HepG2 (cell line): ENCODE measurements around the gene SPHK2. TPM values are rescaled to one million over a fixed set of nuclear protein-coding genes. Genes with fewer than 3 reads are reported as not detected.

Experiments
- AHDC1 ChIP-seq: sonication (generic); formaldehyde crosslinking; IDR thresholded peaks from 2 replicates; pipeline ENCODE4 v1.5.1; 2020; ENCODE audit warnings: mild to moderate bottlenecking, missing genetic modification reagents, borderline replicate concordance
- GRHL1 ChIP-seq: sonication (generic); formaldehyde crosslinking; conservative IDR thresholded peaks from 2 replicates; pipeline ENCODE4 v1.8.0; 2022; ENCODE audit warnings: missing genetic modification reagents
- KLF12 ChIP-seq: sonication (generic); formaldehyde crosslinking; IDR thresholded peaks from 2 replicates; pipeline ENCODE4 v1.4.0; 2020; ENCODE audit warnings: missing genetic modification reagents, borderline replicate concordance
- MATR3 ChIP-seq: sonication (generic); formaldehyde crosslinking; IDR thresholded peaks from 2 replicates; pipeline ENCODE4 v1.4.0; 2020; ENCODE audit warnings: missing genetic modification reagents
- MNT ChIP-seq: fragments of 450-650 bp; IDR thresholded peaks from 2 replicates; pipeline ENCODE4 v1.6.1; 2016
- ZBTB26 ChIP-seq: IDR thresholded peaks from 2 replicates; pipeline ENCODE4 v1.6.1; 2016; ENCODE audit warnings: missing compliant biosample characterization, missing genetic modification reagents, borderline replicate concordance
- polyA plus RNA-seq, 8 experiments: library from polyadenylated mRNA; depleted of rRNA in 3 of 8; stranded (reverse) in 7 of 8; unstranded in 1 of 8; fragments of >200 nt; fragmentation: Illumina TruSeq in 4 of 8; extraction: Trizol in 4 of 8; gene quantifications; 2 replicates each; pipeline versions ENCODE4 v1.2.1 to v1.2.3, GENCODE V29; 2011 to 2016; ENCODE audit warnings: low read depth in 4 of 8, missing spikeins in 1 of 8, mixed read lengths in 1 of 8; ENCODE audit not compliant: insufficient read depth in 1 of 8
- total RNA-seq, 5 experiments: library from RNA; depleted of rRNA; stranded (reverse); fragments of >200 nt; fragmentation: Illumina TruSeq; extraction: Trizol; gene quantifications; 2 replicates each; pipeline ENCODE4 v1.2.3, GENCODE V29; 2016; ENCODE audit warnings: low read depth in 1 of 5

The SPHK2 gene
- total and polyA plus RNA-seq, 2 of the 13 experiments (the other 11 are each of a cell fraction or from before 2014, with no cell fraction given) = 2.9 to 14.4 TPM

GRCh38 chr19:48603001-48603400 lies 16.3 kb upstream of the SPHK2 start (continued):
- TF ChIP-seq MNT = no peak
- TF ChIP-seq GRHL1 (CRISPR knock-in tag) = no peak
- TF ChIP-seq KLF12 (CRISPR knock-in tag) = no peak
- TF ChIP-seq MATR3 (CRISPR knock-in tag) = no peak
- TF ChIP-seq ZBTB26 = no peak
- no peak for TF ChIP-seq AHDC1
